CD4-positive, alpha-beta T cell treated with Interferon gamma for 1 hour (primary cell): ENCODE results near the gene SNF8.
"Not testable (repeated sequence)": the region's sequence is repeated elsewhere in the genome, so short reads cannot be mapped to it uniquely, and the experiment has no call there.

Experiments used
- DNase-seq: peaks from one replicate; pipeline ENCODE4 v3.0.0-alpha.2; 2020

SNF8 gene

GRCh38 chr17:48944515-48945260 is at the start of gene SNF8:
Gene SNF8 (minus strand): TSS chr17:48944842. CDS start chr17:48944734, 108 bp downstream.
- DNase-seq, result peak; percentile 88

DNA sequence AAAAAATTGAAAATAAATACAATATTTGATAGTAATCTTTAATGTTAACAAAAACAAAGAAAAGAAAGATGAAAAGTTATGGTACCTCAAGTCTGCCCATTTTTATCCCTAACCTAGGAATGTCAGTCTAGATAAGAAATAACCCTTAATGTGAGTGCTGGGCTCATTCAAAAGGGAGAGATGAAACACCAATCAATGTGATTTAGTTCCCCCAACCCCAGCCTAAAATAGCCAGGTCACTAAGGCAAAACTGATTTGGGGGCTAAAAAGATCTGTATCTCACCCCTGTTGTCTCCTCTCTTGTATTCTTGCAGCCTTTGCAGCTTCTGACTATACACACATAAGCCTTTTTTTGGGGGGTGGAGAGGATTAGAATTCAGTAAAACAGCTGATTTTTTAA is 49.3 kb upstream of the SNF8 start:
- no peak for DNase-seq

GRCh38 chr17:48993305-48993704 is 48.7 kb upstream of the SNF8 start:
- no peak for DNase-seq

DNA sequence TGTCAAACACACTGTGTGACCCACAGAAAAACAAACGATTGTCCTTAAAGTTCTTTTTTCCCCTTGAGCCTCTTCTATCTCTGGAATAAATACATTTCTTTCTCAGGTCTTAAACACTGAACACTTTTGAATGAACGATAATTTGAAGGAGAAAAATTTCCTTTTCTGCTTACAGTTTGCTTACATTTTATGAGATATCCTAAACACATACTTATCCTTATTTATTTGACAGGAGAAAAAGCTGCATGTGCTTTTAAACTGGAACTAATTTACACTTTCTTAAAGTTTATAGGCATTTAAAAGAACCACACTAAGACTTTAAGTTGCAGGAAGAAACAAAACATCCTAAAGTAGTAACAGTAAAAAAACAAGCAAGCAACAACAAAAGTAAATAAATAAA is 47.8 kb upstream of the SNF8 start:
- no peak for DNase-seq

GRCh38 chr17:48990882-48991357 is 46.3 kb upstream of the SNF8 start:
- no peak for DNase-seq

DNA sequence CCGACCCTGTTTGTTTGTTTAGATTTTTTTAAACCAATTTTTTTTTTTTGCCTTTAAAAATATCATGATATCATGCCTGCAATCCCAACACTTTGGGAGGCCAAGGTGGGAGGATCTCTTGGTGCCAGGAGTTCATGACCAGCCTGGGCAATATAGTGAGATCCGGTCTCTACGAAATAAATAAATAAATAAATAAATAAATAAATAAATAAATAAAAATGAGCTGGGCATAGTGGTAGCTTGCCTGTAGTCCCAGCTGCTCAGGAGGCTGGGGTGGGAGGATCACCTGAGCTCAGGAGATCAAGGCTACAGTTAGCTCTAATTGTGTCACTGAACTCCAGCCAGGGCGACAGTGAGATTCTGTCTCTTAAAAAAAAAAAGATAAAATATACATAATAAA is 44.5 kb upstream of the SNF8 start:
- DNase-seq, result no peak

DNA sequence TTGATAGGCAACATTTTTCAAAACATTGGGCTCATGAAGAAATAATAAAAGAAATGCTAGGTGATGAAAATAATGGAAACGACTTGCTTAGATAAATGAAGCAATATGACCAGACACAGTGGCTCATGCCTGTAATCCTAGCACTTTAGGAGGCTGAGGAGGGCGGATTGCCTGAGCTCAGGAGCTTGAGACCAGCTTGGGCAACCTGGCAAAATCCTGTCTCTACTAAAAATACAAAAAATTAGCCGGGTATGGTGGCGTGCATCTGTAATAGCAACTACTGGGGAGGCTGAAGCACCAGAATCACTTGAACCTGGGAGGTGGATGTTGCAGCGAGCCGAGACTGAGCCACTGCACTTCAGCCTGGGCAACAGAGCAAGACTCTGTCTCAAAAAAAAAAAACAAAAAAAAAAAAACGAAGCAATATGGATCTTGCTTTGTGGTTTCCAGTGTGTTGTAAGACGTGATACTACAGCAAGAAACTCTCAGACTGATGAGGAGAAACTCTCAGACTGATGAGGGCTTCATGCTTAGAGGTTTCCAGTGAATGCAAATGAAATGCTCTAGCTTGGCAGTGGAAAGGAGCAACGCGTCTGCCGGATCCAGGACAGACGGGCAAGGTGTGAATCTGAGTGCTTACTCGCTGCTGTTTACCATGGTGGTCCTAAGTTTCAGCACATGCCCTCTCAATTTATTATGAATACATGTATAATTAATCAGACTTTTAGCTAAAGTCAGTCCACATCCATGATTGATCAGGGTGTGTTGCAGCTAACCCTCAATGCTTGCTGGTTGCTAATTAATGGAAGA is 41.0 kb upstream of the SNF8 start:
- DNase-seq, result no peak

DNA sequence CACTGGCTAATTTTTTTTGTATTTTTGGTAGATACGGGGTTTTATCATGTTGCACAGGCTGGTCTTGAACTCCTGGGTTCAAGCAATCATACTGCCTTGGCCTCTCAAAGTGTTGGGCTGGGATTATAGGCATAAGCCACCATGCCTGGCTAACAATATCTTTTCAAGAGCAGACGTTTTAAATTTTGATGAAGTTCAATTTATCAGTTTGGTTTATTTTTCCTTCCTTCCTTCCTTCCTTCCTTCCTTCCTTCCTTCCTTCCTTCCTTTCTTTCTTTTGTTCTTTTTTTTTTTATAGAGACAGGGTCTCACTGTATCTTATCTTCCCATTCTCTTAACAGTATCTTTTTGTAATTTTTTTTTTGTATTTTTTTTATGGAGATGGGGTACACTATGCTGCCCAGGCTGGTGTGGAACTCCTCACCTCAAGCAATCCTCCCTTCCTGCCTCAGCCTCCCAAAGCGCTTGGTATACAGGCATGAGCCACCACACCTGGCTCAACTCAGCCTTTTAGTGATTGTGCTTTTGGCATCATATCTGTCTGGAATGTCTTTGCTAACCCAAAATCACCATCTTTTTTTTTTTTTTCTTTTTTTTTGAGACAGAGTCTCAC is 37.4 kb upstream of the SNF8 start:
- no peak for DNase-seq

- DNase-seq, result no peak
These were observed 29.2 kb upstream of the SNF8 start for GRCh38 chr17:48973806-48974205.

- no peak for DNase-seq
These were observed 28.1 kb upstream of the SNF8 start for GRCh38 chr17:48972749-48973097.

- no peak for DNase-seq
These were observed 26.4 kb upstream of the SNF8 start for GRCh38 chr17:48970865-48971687.

DNA sequence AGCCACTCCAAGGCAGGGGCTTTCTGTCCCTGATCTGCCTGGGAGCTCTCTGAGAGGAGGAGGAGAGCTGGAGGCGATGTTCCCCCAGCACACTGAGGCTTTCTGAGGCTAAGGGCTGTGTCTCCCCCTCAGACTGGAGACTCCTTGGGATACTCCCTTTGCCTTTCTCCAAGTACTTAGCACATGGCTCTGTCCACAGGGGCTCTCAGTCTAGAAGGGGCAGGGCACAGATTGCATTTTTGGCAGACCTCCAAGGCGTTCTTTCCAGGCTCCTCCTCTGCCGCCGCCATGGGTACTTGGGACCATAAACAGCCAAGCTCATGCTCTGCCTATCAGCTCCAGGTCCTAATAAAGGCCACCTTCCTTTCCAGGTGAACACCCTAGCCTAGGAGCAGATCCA is 25.6 kb upstream of the SNF8 start:
- DNase-seq, result no peak

- DNase-seq, result no peak
These were observed 17.0 kb upstream of the SNF8 start for GRCh38 chr17:48961516-48962233.

DNA sequence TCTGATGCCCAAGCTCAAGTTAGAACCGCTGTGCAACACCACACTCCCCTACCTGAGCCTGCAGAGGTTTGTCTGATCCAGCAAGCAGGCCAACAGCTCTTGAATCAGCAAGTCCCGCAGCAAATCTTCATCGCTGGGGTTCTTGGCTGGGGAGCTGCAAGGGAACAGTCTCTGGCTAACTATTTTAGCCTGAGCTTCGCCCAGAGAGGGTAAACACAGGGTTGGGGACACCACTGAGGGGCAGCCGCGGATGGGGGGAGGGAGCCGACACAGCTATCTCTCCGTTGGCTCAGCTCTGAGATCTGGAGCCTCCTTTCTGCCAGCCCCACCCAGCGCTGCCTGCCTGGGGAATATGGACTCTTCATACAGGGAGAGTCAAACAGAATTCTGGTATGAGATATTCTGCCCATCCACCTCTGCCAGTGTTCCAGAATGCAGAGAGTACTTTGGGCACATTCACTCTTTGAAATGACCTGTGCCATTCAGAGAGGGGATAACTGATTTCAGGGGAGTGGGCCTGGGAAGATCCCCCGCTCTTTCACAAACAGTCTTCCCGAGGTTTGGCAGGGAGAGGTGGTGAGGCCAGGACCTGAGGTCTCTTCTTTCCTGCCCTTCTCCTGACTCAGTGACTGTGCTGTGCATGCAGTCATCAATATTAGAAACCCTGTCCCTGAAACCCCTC is 16.3 kb upstream of the SNF8 start:
- no peak for DNase-seq

GRCh38 chr17:48954300-48954755 is 9.7 kb upstream of the SNF8 start:
- no peak for DNase-seq

GRCh38 chr17:48952904-48953303 is 8.3 kb upstream of the SNF8 start:
- peak; percentile 20 for DNase-seq

- DNase-seq, result no peak
These were observed 6.9 kb upstream of the SNF8 start for GRCh38 chr17:48951572-48951971.

GRCh38 chr17:48945261-48945651 is 614 bp upstream of the SNF8 start:
- DNase-seq, result not testable (repeated sequence)

GRCh38 chr17:48933035-48933434 is 11.6 kb downstream of the SNF8 start:
- DNase-seq, result no peak

DNA sequence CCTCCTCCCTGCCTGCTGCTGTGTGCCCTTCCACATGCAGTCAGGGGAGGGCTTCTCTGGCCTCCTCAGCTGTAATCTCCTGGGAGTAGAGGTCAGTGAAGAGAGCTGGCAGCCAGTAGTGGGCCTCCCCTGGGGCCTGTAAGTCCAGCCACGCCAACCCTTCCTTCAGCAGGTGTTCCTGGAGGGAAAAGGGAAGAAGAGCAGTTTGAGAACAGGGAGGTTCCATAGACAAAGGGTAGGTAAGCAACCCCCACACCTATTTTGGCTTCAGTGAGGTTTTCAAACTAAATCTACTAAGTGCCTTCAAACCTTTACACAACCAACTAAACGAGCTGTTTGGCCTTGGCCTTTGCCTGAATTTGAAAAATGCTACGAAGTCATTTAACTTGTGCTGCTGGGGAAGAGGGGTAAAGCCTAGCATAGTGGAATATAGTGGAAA is 14.2 kb downstream of the SNF8 start:
- DNase-seq, result no peak

GRCh38 chr17:48929812-48930165 is 14.9 kb downstream of the SNF8 start:
- DNase-seq, result no peak
